Measurements from ENCODE around the gene CDH15. TPM values are rescaled to one million over a fixed set of nuclear protein-coding genes. Genes with fewer than 3 reads are reported as not detected.
A peak's percentile ranks its signal among the peaks of the same experiment; 100 is the strongest.

The CDH15 gene
- total RNA-seq, 1 donor from 2014 or later, result 0.35 TPM

- peaks cover 7% of the 10 kb centered on the region for H3K4me1 Mint-ChIP-seq (ENCODE audit: unreplicated experiment)
- no peak for DNase-seq (ENCODE audit: extremely low spot score, unreplicated experiment)
- H3K36me3 Mint-ChIP-seq (ENCODE audit: unreplicated experiment), result no peaks in the 10 kb centered on the region
- no peaks in the 10 kb centered on the region for H3K9me3 Mint-ChIP-seq (ENCODE audit: unreplicated experiment)
- peaks cover 11% of the 10 kb centered on the region for H3K27me3 Mint-ChIP-seq (ENCODE audit: unreplicated experiment)
- no peak overlapping the region for H3K27ac Mint-ChIP-seq (ENCODE audit: unreplicated experiment)
- H3K4me3 Mint-ChIP-seq (ENCODE audit: unreplicated experiment), result no peak overlapping the region
- TF ChIP-seq, protein P1, sequence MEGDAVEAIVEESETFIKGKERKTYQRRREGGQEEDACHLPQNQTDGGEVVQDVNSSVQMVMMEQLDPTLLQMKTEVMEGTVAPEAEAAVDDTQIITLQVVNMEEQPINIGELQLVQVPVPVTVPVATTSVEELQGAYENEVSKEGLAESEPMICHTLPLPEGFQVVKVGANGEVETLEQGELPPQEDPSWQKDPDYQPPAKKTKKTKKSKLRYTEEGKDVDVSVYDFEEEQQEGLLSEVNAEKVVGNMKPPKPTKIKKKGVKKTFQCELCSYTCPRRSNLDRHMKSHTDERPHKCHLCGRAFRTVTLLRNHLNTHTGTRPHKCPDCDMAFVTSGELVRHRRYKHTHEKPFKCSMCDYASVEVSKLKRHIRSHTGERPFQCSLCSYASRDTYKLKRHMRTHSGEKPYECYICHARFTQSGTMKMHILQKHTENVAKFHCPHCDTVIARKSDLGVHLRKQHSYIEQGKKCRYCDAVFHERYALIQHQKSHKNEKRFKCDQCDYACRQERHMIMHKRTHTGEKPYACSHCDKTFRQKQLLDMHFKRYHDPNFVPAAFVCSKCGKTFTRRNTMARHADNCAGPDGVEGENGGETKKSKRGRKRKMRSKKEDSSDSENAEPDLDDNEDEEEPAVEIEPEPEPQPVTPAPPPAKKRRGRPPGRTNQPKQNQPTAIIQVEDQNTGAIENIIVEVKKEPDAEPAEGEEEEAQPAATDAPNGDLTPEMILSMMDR (IDR thresholded peaks at IDR 0.05), result no peak
These were observed 4.7 kb upstream of the CDH15 start for GRCh38 chr16:89166696-89167424.

DNA sequence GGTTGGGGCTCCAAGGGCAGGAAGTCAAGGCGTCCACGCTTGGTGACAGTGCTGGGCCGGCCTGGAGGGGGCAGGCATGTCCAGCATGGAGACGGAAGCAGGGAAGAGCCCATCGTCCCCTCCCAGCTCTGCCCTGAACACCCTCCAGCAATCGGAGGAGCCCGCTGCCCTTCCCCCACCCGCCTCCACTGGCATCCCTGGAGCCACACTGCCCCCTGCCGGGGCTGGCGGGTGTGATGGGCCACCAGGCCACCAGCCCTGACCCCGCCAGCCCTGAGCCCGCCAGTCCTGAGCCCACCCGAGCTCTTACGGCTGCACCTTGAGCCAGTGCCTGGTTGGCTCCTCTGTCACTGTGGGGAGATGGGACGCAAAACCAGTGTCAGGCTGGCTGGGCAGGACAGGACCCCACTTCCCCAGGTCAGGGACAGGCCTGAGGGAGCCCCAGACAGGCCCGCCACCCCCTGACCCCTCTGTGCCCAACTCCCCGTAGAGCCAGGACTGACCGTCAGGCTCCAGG, 4.1 kb upstream of the CDH15 start:
- Mint-ChIP-seq H3K4me3 (ENCODE audit: unreplicated experiment) (no peak overlapping the region), H3K9me3 (ENCODE audit: unreplicated experiment) (no peaks in the 10 kb centered on the region), H3K4me1 (ENCODE audit: unreplicated experiment) (peaks cover 9% of the 10 kb centered on the region), H3K36me3 (ENCODE audit: unreplicated experiment) (no peaks in the 10 kb centered on the region), H3K27ac (ENCODE audit: unreplicated experiment) (no peak overlapping the region), H3K27me3 (ENCODE audit: unreplicated experiment) (peaks cover 11% of the 10 kb centered on the region)
- TF ChIP-seq, protein P1 (IDR thresholded peaks at IDR 0.05), result peak; percentile 78
- peak; percentile 91 for DNase-seq (ENCODE audit: extremely low spot score, unreplicated experiment)

GRCh38 chr16:89168381-89169189, 3.0 kb upstream of the CDH15 start:
- no peak overlapping the region for H3K27ac Mint-ChIP-seq (ENCODE audit: unreplicated experiment)
- H3K36me3 Mint-ChIP-seq (ENCODE audit: unreplicated experiment), result no peaks in the 10 kb centered on the region
- no peak for DNase-seq (ENCODE audit: extremely low spot score, unreplicated experiment)
- H3K9me3 Mint-ChIP-seq (ENCODE audit: unreplicated experiment), result no peaks in the 10 kb centered on the region
- TF ChIP-seq, protein P1 (IDR thresholded peaks at IDR 0.05), result no peak
- peaks cover 16% of the 10 kb centered on the region for H3K4me1 Mint-ChIP-seq (ENCODE audit: unreplicated experiment)
- H3K27me3 Mint-ChIP-seq (ENCODE audit: unreplicated experiment), result peaks cover 11% of the 10 kb centered on the region
- no peak overlapping the region for H3K4me3 Mint-ChIP-seq (ENCODE audit: unreplicated experiment)

DNA sequence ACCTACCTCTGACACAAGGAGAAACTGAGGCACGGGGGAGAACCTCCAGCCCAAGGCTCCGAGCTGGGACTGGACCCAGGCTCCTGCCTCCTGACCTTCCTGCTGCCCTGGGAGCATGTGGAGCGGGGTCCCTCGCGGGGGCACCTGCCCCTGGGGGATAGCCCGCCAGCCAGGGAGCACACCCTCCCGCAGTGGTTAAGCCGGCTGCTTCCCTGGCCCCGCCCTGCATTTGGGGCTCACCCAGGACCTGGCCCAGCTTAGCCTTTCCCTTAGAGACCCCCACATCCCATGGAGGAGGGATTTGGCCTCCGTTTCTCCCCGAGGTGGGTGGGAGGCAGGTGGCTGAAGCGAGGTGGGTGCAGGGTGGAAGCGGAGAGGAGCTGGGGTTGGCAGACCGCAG, 1.8 kb upstream of the CDH15 start:
- DNase-seq (ENCODE audit: extremely low spot score, unreplicated experiment), result no peak
- TF ChIP-seq, protein P1 (IDR thresholded peaks at IDR 0.05), result no peak
- Mint-ChIP-seq H3K27ac (ENCODE audit: unreplicated experiment) (no peak overlapping the region), H3K27me3 (ENCODE audit: unreplicated experiment) (peaks cover 8% of the 10 kb centered on the region), H3K9me3 (ENCODE audit: unreplicated experiment) (no peaks in the 10 kb centered on the region), H3K36me3 (ENCODE audit: unreplicated experiment) (no peaks in the 10 kb centered on the region), H3K4me1 (ENCODE audit: unreplicated experiment) (peaks cover 23% of the 10 kb centered on the region), H3K4me3 (ENCODE audit: unreplicated experiment) (no peak overlapping the region)

All from osteocyte (in vitro differentiated cells).